HepG2 (cell line): ENCODE measurements around the gene AMZ2.

Source experiments
- ARHGAP35 ChIP-seq: sonication (generic); formaldehyde crosslinking; IDR thresholded peaks from 2 replicates; pipeline ENCODE4 v1.9.0; 2022; ENCODE audit warnings: mild to moderate bottlenecking, inconsistent platforms, moderate library complexity, missing genetic modification reagents, borderline replicate concordance
- ATF7 ChIP-seq, 2 experiments: fragments of 450-650 bp in 1 of 2; sonication (generic) in 1 of 2; formaldehyde crosslinking in 1 of 2; IDR thresholded peaks; 2 replicates each; pipeline versions ENCODE4 v1.4.0 to v1.6.1; 2016 to 2020; ENCODE audit warnings: antibody characterized with exemption in 1 of 2, mild to moderate bottlenecking in 1 of 2, missing genetic modification reagents in 1 of 2
- PHF8 ChIP-seq: sonication (generic); formaldehyde crosslinking; IDR thresholded peaks from 2 replicates; pipeline ENCODE4 v1.5.0; 2020; ENCODE audit warnings: missing genetic modification reagents
- POLR2A ChIP-seq, 2 experiments: IDR thresholded peaks; 2 replicates each; pipeline ENCODE4 v1.6.1; 2011; ENCODE audit warnings: low read depth in 2 of 2, low read length in 2 of 2, mild to moderate bottlenecking in 1 of 2, moderate library complexity in 1 of 2; ENCODE audit not compliant: insufficient read depth in 1 of 2

GRCh38 chr17:68299817-68300216 lies 52.0 kb downstream of the AMZ2 start:
- TF ChIP-seq ATF7 (IDR thresholded peaks at IDR 0.05) (no peak), ATF7 (CRISPR knock-in tag; IDR thresholded peaks at IDR 0.05) (no peak), POLR2A (IDR thresholded peaks at IDR 0.05; ENCODE audit: insufficient read depth in 1 of 2, low read depth in 2 of 2, low read length in 2 of 2) (no peak), ARHGAP35 (no peak), PHF8 (CRISPR knock-in tag) (no peak)
